VCaP (cell line): ENCODE results near the gene NBR1.
A peak's percentile ranks its signal among the peaks of the same experiment; 100 is the strongest.
"Not testable (repeated sequence)": the region's sequence is repeated elsewhere in the genome, so short reads cannot be mapped to it uniquely, and the experiment has no call there.

Experiments
- H3K27ac ChIP-seq: fragments of 450-650 bp; 2 replicates; pipeline ENCODE4 v1.5.1; 2017
- TF ChIP-seq, protein P1 (sequence below): fragments of 450-650 bp; conservative IDR thresholded peaks from 2 replicates; pipeline ENCODE4 v1.5.1; 2017; ENCODE audit warnings: mild to moderate bottlenecking, moderate library complexity

NBR1 gene

DNA sequence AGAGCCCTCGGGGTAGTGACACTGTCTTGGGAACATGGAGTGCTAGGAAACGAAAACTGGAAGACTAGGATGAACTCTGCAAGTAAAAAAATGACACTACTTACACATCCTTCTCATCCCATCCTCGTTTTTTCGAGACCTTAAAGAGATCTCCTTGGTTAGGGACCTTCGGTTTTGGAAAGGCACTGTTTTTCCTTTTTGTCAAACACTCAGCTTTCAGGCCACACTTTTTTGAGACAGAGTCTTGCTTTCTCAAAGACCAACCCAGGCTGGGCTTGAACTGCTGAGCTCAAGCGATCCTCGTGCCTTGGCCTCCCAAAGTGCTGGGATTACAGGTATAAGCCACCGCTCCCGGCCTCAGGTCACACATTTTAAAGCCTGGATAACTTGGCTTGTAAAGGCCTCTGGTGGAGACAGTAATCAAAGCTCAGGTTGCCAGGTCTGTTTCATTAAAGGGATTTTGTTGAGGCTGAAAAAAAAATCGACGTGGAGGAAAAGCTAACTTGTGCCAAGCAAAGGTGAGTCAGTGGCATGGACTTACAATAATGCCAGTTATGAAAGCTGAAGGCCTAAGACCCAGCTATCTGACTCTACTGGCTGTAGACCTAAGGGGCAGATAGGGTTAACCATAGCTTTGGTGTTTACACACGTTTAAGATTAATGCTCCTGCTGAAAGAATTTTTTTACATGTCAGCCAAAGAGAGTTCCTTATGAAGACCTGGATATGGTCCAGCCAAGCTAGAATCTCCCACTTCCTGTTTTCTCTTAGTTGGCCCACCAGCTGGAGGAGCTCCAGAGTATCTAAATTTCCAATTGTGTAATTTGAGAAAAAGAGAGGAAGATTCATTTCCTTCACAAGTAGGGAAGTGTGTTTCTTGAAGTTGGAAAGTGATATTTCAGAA lies 823 bp downstream of the NBR1 start:
- peak overlapping the region; percentile 98 for H3K27ac ChIP-seq
- TF ChIP-seq, protein P1, sequence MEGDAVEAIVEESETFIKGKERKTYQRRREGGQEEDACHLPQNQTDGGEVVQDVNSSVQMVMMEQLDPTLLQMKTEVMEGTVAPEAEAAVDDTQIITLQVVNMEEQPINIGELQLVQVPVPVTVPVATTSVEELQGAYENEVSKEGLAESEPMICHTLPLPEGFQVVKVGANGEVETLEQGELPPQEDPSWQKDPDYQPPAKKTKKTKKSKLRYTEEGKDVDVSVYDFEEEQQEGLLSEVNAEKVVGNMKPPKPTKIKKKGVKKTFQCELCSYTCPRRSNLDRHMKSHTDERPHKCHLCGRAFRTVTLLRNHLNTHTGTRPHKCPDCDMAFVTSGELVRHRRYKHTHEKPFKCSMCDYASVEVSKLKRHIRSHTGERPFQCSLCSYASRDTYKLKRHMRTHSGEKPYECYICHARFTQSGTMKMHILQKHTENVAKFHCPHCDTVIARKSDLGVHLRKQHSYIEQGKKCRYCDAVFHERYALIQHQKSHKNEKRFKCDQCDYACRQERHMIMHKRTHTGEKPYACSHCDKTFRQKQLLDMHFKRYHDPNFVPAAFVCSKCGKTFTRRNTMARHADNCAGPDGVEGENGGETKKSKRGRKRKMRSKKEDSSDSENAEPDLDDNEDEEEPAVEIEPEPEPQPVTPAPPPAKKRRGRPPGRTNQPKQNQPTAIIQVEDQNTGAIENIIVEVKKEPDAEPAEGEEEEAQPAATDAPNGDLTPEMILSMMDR: no peak; the same call in 1 of the 2 replicates

DNA sequence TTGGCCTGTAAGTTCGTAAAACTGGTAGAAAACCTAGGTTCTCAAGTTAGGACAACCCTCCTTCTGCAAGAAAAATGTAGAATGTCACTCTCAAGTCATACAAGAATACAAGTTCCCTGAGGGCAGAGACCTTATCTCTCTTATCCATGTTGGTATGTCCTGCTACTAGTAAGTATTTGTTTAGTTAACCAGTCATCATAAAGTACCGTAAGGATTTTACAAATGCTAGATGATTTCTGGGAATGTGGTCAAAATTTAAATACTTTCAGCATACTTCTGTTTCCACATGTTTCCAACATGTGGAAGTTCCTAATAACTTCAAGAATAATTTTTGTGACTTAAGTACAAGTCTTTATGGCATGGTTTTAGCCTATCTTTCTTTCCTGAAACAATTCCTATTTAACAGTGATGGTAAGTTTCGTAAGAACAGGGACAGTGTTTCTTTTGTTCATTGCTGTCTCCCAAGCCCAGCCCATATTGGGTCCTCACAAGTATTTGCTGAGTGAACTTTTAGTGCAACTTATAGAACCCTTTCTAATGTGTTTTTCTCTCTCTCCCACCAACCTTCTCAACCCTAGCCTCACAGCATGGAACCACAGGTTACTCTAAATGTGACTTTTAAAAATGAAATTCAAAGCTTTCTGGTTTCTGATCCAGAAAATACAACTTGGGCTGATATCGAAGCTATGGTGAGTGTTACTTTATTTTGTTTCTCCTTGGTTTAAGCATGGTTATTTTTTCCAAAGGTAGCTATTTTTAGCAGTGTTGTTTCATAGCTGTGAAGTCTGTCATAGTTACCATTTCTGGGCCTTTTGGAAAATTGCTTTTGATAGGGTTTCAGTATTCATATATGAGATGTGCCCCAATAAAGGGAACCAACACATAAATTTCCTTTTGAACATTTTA lies 4.5 kb downstream of the NBR1 start:
- TF ChIP-seq, protein P1: no peak
- H3K27ac ChIP-seq: peak overlapping the region; percentile 13

DNA sequence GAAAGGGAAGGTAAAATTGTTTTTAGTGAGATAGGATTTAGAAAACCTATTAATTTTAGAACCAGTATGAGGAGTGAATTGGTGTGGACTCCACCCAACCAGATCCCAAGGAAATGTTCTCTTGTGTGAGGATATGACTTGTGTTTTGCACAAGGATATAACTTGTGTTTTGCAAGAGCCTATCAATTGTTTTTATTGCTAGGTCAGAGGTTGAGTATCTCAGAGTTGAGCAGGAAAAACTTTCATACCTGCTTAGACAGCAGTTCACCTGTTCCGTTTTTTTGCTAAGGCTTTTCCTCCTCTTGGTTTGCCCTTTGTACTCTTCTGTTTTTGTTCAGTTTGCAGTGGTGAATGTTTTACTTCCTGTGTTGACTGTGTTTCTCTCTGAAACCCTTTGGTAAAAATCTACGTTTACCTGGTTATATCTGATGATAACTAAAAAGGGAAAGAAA lies 5.1 kb downstream of the NBR1 start:
- TF ChIP-seq, protein P1: no peak
- H3K27ac ChIP-seq: peak overlapping the region; percentile 13

DNA sequence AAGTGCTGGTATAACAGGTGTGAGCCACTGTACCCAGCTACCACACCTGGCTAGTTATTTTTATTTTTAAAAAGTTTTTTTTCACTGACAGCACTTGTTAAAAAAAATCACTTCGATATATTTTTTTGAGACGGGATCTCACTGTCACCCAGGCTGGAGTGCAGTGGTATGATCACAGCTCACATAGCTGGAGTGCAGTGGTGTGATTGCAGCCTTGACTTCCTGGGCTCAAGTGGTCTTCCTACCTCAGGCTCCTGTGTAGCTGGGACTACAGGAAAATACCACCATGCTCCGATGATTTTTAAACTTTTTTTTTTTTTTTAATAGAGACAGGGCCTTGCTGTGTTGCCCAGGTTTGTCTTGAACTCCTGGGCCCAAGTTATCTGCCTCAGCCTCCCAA lies 12.9 kb downstream of the NBR1 start:
- no peak overlapping the region for H3K27ac ChIP-seq
- TF ChIP-seq, protein P1: no peak

DNA sequence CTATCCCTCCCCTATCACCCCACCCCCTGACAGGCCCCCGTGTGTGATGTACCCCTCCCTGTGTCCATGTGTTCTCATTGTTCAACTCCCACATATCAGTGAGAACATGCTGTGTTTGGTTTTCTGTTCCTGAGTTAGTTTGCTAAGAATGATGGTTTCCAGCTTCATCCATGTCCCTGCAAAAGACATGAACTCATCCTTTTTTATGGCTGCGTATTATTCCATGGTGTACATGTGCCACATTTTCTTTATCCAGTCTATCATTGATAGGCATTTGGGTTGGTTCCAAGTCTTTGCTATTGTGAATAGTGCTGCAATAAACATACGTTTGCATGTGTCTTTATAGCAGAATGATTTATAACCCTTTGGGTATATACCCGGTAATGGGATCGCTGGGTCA lies 15.6 kb downstream of the NBR1 start:
- H3K27ac ChIP-seq: not testable (repeated sequence)

DNA sequence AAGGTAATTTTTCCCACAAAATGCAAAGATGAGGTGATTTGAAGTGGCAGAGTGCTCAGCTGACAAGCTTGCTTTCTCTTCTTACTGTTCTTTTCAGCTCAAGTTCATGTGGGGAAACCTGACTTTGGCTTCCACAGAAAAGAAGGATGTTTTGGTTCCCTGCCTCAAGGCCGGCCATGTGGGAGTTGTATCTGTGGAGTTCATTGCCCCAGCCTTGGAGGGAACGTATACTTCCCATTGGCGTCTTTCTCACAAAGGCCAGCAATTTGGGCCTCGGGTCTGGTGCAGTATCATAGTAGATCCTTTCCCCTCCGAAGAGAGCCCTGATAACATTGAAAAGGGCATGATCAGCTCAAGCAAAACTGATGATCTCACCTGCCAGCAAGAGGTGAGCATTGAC lies 22.2 kb downstream of the NBR1 start:
- TF ChIP-seq, protein P1: no peak
- H3K27ac ChIP-seq: no peak overlapping the region

DNA sequence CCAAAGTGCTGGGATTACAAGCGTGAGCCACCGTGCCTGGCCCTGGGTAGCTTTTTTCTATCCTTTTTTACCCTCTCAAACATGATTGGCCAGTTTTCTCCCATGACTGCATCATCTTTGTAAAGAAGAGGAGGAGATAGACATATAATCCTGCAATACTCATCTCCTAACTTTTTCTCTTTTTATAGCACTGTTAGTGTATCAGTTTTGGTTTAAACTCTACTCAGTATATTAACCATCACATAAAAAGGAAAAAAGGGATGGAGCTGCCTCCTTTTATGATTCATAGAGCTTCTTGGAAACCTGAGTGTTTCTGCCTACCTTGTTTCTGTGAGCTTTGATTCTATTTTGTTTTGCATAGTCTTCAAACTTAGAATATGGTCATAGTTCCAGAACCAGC lies 28.6 kb downstream of the NBR1 start:
- no peak overlapping the region for H3K27ac ChIP-seq
- TF ChIP-seq, protein P1: no peak
